Measurements from ENCODE around the gene C5orf58.

The C5orf58 gene

GRCh38 chr5:170262061-170263045 is 29.6 kb downstream of the C5orf58 start:
- no peak overlapping the region for H3K27ac Mint-ChIP-seq
- no peak for DNase-seq
- no peak for TF ChIP-seq CTCF (IDR thresholded peaks at IDR 0.05)
- peaks cover 52% of the 10 kb centered on the region for H3K4me1 Mint-ChIP-seq
- no peaks in the 10 kb centered on the region for H3K9me3 Mint-ChIP-seq
- H3K4me3 Mint-ChIP-seq, result no peak overlapping the region
- no peaks in the 10 kb centered on the region for H3K36me3 Mint-ChIP-seq (ENCODE audit: low read depth)
- peaks cover 7% of the 10 kb centered on the region for H3K27me3 Mint-ChIP-seq (ENCODE audit: low read depth, poor library complexity)

- H3K36me3 Mint-ChIP-seq (ENCODE audit: low read depth), result no peaks in the 10 kb centered on the region
- no peak for TF ChIP-seq CTCF (IDR thresholded peaks at IDR 0.05)
- H3K27ac Mint-ChIP-seq, result no peak overlapping the region
- H3K27me3 Mint-ChIP-seq (ENCODE audit: low read depth, poor library complexity), result peaks cover 14% of the 10 kb centered on the region
- H3K4me3 Mint-ChIP-seq, result no peak overlapping the region
- H3K4me1 Mint-ChIP-seq, result peaks cover 65% of the 10 kb centered on the region
- H3K9me3 Mint-ChIP-seq, result no peaks in the 10 kb centered on the region
- no peak for DNase-seq
Observed at GRCh38 chr5:170263906-170264305, 31.1 kb downstream of the C5orf58 start.

- H3K9me3 Mint-ChIP-seq, result no peaks in the 10 kb centered on the region
- H3K36me3 Mint-ChIP-seq (ENCODE audit: low read depth), result no peaks in the 10 kb centered on the region
- no peak overlapping the region for H3K27ac Mint-ChIP-seq
- TF ChIP-seq CTCF (IDR thresholded peaks at IDR 0.05), result no peak
- peaks cover 67% of the 10 kb centered on the region for H3K4me1 Mint-ChIP-seq
- DNase-seq, result no peak
- H3K4me3 Mint-ChIP-seq, result no peak overlapping the region
- H3K27me3 Mint-ChIP-seq (ENCODE audit: low read depth, poor library complexity), result peaks cover 16% of the 10 kb centered on the region
Observed at GRCh38 chr5:170265522-170265921, 32.7 kb downstream of the C5orf58 start.

GRCh38 chr5:170266570-170267381 is 34.0 kb downstream of the C5orf58 start:
- no peak for TF ChIP-seq CTCF (IDR thresholded peaks at IDR 0.05)
- H3K4me3 Mint-ChIP-seq, result no peak overlapping the region
- peaks cover 65% of the 10 kb centered on the region for H3K4me1 Mint-ChIP-seq
- H3K36me3 Mint-ChIP-seq (ENCODE audit: low read depth), result no peaks in the 10 kb centered on the region
- no peak for DNase-seq
- no peaks in the 10 kb centered on the region for H3K9me3 Mint-ChIP-seq
- peaks cover 20% of the 10 kb centered on the region for H3K27me3 Mint-ChIP-seq (ENCODE audit: low read depth, poor library complexity)
- H3K27ac Mint-ChIP-seq, result no peak overlapping the region

- Mint-ChIP-seq H3K27ac (no peak overlapping the region), H3K27me3 (ENCODE audit: low read depth, poor library complexity) (peaks cover 24% of the 10 kb centered on the region), H3K36me3 (ENCODE audit: low read depth) (no peaks in the 10 kb centered on the region)
Observed at GRCh38 chr5:170267431-170268152, 34.8 kb downstream of the C5orf58 start.

More at GRCh38 chr5:170267431-170268152, 34.8 kb downstream of the C5orf58 start:
- Mint-ChIP-seq H3K9me3 (no peaks in the 10 kb centered on the region), H3K4me3 (peak overlapping the region; percentile 0), H3K4me1 (peaks cover 63% of the 10 kb centered on the region)
- TF ChIP-seq CTCF (IDR thresholded peaks at IDR 0.05), result peak; percentile 81
- peak; percentile 78 for DNase-seq
